ENCODE results near the gene KLHDC10. TPM values are rescaled to one million over a fixed set of nuclear protein-coding genes. Genes with fewer than 3 reads are reported as not detected.

Gene KLHDC10
- polyA plus RNA-seq, 1 donor from 2014 or later = 59.1 TPM

DNA sequence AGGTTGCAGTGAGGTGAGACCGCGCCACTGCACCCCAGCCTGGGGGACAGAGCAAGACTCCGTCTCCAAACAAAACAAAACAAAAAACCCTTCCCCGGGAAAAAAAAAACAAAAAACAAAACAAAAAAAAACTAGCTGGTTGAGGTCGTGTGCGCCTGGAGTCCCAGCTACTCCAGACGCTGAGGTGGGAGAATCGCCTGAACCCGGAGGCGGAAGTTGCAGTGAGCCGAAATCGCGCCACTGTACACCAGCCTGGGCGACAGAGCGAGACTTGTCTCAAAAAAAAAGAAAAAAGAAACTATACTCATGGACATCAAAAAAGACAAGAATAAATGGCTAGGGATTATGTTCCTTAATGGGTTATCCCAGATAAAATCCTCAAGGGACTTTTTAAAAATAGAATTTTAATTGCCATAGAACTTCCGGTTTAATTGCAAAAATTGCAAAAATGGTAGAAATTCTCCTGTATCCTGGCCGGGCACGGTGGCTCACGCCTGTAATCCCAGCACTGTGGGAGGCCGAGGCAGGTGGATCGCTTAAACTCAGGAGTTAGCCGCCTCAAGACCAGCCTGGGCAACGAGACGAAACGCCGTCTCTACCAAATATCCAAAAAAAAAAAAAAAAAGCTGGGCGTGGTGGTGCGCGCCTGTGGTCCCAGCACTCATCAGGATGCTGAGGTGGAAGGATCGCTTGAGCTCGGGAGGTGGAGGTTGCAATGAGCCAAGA, 37.8 kb downstream of the KLHDC10 start:
- H3K27me3 ChIP-seq (ENCODE audit: insufficient read depth, low read depth, low read length) = no peaks in the 10 kb centered on the region
- no peak overlapping the region for H3K9ac ChIP-seq (ENCODE audit: low read length)
- no peaks in the 10 kb centered on the region for H3F3A ChIP-seq (ENCODE audit: insufficient read depth, low read length, poor library complexity, severe bottlenecking)
- no peak overlapping the region for H3K27ac ChIP-seq (ENCODE audit: low read length)
- H3K4me2 ChIP-seq (ENCODE audit: low read length) = no peak overlapping the region
- H3K9me2 ChIP-seq (ENCODE audit: insufficient read depth, low read length) = no peaks in the 10 kb centered on the region
- no peak overlapping the region for H3K4me3 ChIP-seq (ENCODE audit: low read length)
- no peaks in the 10 kb centered on the region for H4K20me1 ChIP-seq (ENCODE audit: insufficient read depth)
- H3K79me2 ChIP-seq (replicated peaks; ENCODE audit: insufficient read depth, low read length) = peaks cover 8% of the 10 kb centered on the region
- no peaks in the 10 kb centered on the region for H3K9me3 ChIP-seq (ENCODE audit: low read length)
- H2AFZ ChIP-seq (ENCODE audit: low read depth, low read length) = no peak overlapping the region
- TF ChIP-seq SMC3 (conservative IDR thresholded peaks at IDR 0.05; ENCODE audit: poor library complexity) (no peak), MXI1 (conservative IDR thresholded peaks at IDR 0.05; ENCODE audit: poor library complexity, severe bottlenecking) (no peak), POLR2AphosphoS5 (IDR thresholded peaks at IDR 0.05) (no peak)
- TF ChIP-seq, protein P1, sequence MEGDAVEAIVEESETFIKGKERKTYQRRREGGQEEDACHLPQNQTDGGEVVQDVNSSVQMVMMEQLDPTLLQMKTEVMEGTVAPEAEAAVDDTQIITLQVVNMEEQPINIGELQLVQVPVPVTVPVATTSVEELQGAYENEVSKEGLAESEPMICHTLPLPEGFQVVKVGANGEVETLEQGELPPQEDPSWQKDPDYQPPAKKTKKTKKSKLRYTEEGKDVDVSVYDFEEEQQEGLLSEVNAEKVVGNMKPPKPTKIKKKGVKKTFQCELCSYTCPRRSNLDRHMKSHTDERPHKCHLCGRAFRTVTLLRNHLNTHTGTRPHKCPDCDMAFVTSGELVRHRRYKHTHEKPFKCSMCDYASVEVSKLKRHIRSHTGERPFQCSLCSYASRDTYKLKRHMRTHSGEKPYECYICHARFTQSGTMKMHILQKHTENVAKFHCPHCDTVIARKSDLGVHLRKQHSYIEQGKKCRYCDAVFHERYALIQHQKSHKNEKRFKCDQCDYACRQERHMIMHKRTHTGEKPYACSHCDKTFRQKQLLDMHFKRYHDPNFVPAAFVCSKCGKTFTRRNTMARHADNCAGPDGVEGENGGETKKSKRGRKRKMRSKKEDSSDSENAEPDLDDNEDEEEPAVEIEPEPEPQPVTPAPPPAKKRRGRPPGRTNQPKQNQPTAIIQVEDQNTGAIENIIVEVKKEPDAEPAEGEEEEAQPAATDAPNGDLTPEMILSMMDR (IDR thresholded peaks at IDR 0.05; ENCODE audit: poor library complexity, severe bottlenecking) = no peak
- H3K36me3 ChIP-seq (ENCODE audit: insufficient read depth, low read length) = no peaks in the 10 kb centered on the region

DNA sequence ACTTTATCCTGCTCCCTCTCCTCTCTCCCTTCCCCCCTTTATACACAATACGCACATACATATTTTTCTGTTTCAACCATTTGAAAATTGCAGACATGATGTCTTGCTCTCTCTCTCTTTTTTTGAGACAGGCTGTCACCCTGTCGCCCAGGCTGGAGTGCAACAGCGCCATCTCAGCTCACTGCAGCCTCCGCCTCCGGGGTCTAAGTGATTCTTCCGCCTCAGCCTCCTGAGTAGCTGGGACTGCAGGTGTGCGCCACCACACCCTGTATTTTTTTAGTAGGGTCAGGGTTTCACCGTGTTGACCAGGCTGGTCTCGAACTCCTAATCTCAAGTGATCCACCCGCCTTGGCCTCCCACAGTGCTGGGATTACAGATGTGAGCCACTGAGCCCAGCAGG, 38.5 kb downstream of the KLHDC10 start:
- H4K20me1 ChIP-seq (ENCODE audit: insufficient read depth) = no peaks in the 10 kb centered on the region
- no peak overlapping the region for H2AFZ ChIP-seq (ENCODE audit: low read depth, low read length)
- H3K27me3 ChIP-seq (ENCODE audit: insufficient read depth, low read depth, low read length) = no peaks in the 10 kb centered on the region
- H3K36me3 ChIP-seq (ENCODE audit: insufficient read depth, low read length) = no peaks in the 10 kb centered on the region
- no peaks in the 10 kb centered on the region for H3F3A ChIP-seq (ENCODE audit: insufficient read depth, low read length, poor library complexity, severe bottlenecking)
- H3K27ac ChIP-seq (ENCODE audit: low read length) = no peak overlapping the region
- no peak for TF ChIP-seq SMC3 (conservative IDR thresholded peaks at IDR 0.05; ENCODE audit: poor library complexity)
- no peak for TF ChIP-seq EP300 (conservative IDR thresholded peaks at IDR 0.05; ENCODE audit: poor library complexity, severe bottlenecking)
- TF ChIP-seq EZH2 (IDR thresholded peaks at IDR 0.05; ENCODE audit: borderline replicate concordance, insufficient read depth, low read length, poor library complexity, severe bottlenecking) = no peak
- TF ChIP-seq TAF1 (IDR thresholded peaks at IDR 0.05; ENCODE audit: low read depth) = no peak
- TF ChIP-seq RAD21 (conservative IDR thresholded peaks at IDR 0.05) = no peak
- TF ChIP-seq MXI1 (conservative IDR thresholded peaks at IDR 0.05; ENCODE audit: poor library complexity, severe bottlenecking) = no peak
- TF ChIP-seq, protein P2, sequence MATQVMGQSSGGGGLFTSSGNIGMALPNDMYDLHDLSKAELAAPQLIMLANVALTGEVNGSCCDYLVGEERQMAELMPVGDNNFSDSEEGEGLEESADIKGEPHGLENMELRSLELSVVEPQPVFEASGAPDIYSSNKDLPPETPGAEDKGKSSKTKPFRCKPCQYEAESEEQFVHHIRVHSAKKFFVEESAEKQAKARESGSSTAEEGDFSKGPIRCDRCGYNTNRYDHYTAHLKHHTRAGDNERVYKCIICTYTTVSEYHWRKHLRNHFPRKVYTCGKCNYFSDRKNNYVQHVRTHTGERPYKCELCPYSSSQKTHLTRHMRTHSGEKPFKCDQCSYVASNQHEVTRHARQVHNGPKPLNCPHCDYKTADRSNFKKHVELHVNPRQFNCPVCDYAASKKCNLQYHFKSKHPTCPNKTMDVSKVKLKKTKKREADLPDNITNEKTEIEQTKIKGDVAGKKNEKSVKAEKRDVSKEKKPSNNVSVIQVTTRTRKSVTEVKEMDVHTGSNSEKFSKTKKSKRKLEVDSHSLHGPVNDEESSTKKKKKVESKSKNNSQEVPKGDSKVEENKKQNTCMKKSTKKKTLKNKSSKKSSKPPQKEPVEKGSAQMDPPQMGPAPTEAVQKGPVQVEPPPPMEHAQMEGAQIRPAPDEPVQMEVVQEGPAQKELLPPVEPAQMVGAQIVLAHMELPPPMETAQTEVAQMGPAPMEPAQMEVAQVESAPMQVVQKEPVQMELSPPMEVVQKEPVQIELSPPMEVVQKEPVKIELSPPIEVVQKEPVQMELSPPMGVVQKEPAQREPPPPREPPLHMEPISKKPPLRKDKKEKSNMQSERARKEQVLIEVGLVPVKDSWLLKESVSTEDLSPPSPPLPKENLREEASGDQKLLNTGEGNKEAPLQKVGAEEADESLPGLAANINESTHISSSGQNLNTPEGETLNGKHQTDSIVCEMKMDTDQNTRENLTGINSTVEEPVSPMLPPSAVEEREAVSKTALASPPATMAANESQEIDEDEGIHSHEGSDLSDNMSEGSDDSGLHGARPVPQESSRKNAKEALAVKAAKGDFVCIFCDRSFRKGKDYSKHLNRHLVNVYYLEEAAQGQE (IDR thresholded peaks at IDR 0.05; ENCODE audit: borderline replicate concordance) = no peak
- TF ChIP-seq, protein P1 (IDR thresholded peaks at IDR 0.05; ENCODE audit: poor library complexity, severe bottlenecking) = no peak
- no peak for TF ChIP-seq POLR2AphosphoS5 (IDR thresholded peaks at IDR 0.05)
- no peak overlapping the region for H3K4me3 ChIP-seq (ENCODE audit: low read length)
- peaks cover 8% of the 10 kb centered on the region for H3K79me2 ChIP-seq (replicated peaks; ENCODE audit: insufficient read depth, low read length)
- no peak overlapping the region for H3K9ac ChIP-seq (ENCODE audit: low read length)
- no peaks in the 10 kb centered on the region for H3K9me3 ChIP-seq (ENCODE audit: low read length)
- H3K4me2 ChIP-seq (ENCODE audit: low read length) = no peak overlapping the region
- H3K9me2 ChIP-seq (ENCODE audit: insufficient read depth, low read length) = no peaks in the 10 kb centered on the region
